ACHN (cell line): ENCODE measurements around the gene NTN4.
"Not testable (repeated sequence)": the region's sequence is repeated elsewhere in the genome, so short reads cannot be mapped to it uniquely, and the experiment has no call there.

Experiments used
- DNase-seq: peaks from one replicate; pipeline ENCODE4 v3.0.0-alpha.2; 2015
- in situ Hi-C: cut with HindIII; loops from 2 replicates; pipeline ENCODE4 v1.10.0; 2017; ENCODE audit warnings: low sequenced_read_pairs, low pct_ligation_motif_present, low pct_unique_long_range_greater_than_20kb

NTN4 gene

GRCh38 chr12:95790033-95790916 lies at the start of gene NTN4:
Gene NTN4, minus strand, starts transcription at chr12:95790764. Its CDS starts 455 bp downstream, at chr12:95790309.
- in situ Hi-C loops: no loop called here
- DNase-seq: peak; percentile 64

- in situ Hi-C loops: no loop called here
- peak; percentile 68 for DNase-seq
Measured at GRCh38 chr12:95838125-95838524, 47.6 kb upstream of the NTN4 start.

GRCh38 chr12:95837240-95838038 lies 46.9 kb upstream of the NTN4 start:
- DNase-seq: no peak
- in situ Hi-C loops: no loop called here

GRCh38 chr12:95836630-95837239 lies 46.2 kb upstream of the NTN4 start:
- peak; percentile 22 for DNase-seq
- in situ Hi-C loops: no loop called here

GRCh38 chr12:95836185-95836609 lies 45.6 kb upstream of the NTN4 start:
- in situ Hi-C loops: no loop called here
- DNase-seq: no peak

GRCh38 chr12:95834572-95834971 lies 44.0 kb upstream of the NTN4 start:
- no peak for DNase-seq
- in situ Hi-C loops: no loop called here

GRCh38 chr12:95830335-95831089 lies 39.9 kb upstream of the NTN4 start:
- in situ Hi-C loops: no loop called here
- no peak for DNase-seq

GRCh38 chr12:95829395-95829794 lies 38.8 kb upstream of the NTN4 start:
- in situ Hi-C loops: no loop called here
- no peak for DNase-seq

- peak; percentile 85 for DNase-seq
- in situ Hi-C loops: no loop called here
Measured at GRCh38 chr12:95820096-95820703, 29.6 kb upstream of the NTN4 start.

GRCh38 chr12:95815632-95816212 lies 25.2 kb upstream of the NTN4 start:
- in situ Hi-C loops: loop anchor here (10.0 kb wide), 1 partner anchor 231 kb away; no protein-coding TSS in a partner anchor
- peak; percentile 60 for DNase-seq

- not testable (repeated sequence) for DNase-seq
- in situ Hi-C loops: loop anchor here (10.0 kb wide), 1 partner anchor 227 kb away; no protein-coding TSS in a partner anchor
Measured at GRCh38 chr12:95812155-95812554, 21.6 kb upstream of the NTN4 start.

GRCh38 chr12:95810411-95810810 lies 19.8 kb upstream of the NTN4 start:
- DNase-seq: no peak
- in situ Hi-C loops: loop anchor here (10.0 kb wide), 1 partner anchor 226 kb away; no protein-coding TSS in a partner anchor

- in situ Hi-C loops: no loop called here
- no peak for DNase-seq
Measured at GRCh38 chr12:95809000-95809680, 18.6 kb upstream of the NTN4 start.

- no peak for DNase-seq
- in situ Hi-C loops: no loop called here
Measured at GRCh38 chr12:95808146-95808545, 17.6 kb upstream of the NTN4 start.

GRCh38 chr12:95805864-95806671 lies 15.5 kb upstream of the NTN4 start:
- in situ Hi-C loops: no loop called here
- peak; percentile 72 for DNase-seq

- peak; percentile 17 for DNase-seq
- in situ Hi-C loops: no loop called here
Measured at GRCh38 chr12:95804291-95804690, 13.7 kb upstream of the NTN4 start.
